Stimulated activated naive B cell treated with anti-CD40 and anti-IgM and Interleukin-4, amounts not matched to agents 10 μg/mL and 1 μg/mL and 100 μg/mL, for 72 hours (primary cell): Measurements from ENCODE around the gene ELOVL5.

Source experiments
- ATAC-seq, 2 donors: fragments of 150-1000 bp; cut with Tn5 transposase; replicated peaks; 2 replicates each; pipeline ENCODE4 v1.10.0; 2021; ENCODE audit warnings: moderate library complexity in 1 of 2
- DNase-seq: peaks from one replicate; pipeline ENCODE4 v3.0.0; 2021
- H3K27ac Mint-ChIP-seq: one replicate; pipeline ENCODE4 v1.8.0; 2022; ENCODE audit warnings: mild to moderate bottlenecking, mixed read lengths
- H3K27me3 Mint-ChIP-seq, 2 donors: one replicate each; pipeline ENCODE4 v1.8.0; 2022; ENCODE audit warnings: mixed read lengths in 2 of 2
- H3K36me3 Mint-ChIP-seq, 2 donors: one replicate each; pipeline ENCODE4 v1.8.0; 2022; ENCODE audit warnings: mixed read lengths in 2 of 2, mild to moderate bottlenecking in 1 of 2
- H3K4me1 Mint-ChIP-seq, 2 donors: one replicate each; pipeline ENCODE4 v1.8.0; 2022; ENCODE audit warnings: mixed read lengths in 2 of 2, mild to moderate bottlenecking in 1 of 2
- H3K4me3 Mint-ChIP-seq, 2 donors: one replicate each; pipeline ENCODE4 v1.8.0; 2022; ENCODE audit warnings: mild to moderate bottlenecking in 2 of 2, mixed read lengths in 2 of 2, moderate library complexity in 1 of 2
- H3K9me3 Mint-ChIP-seq, 2 donors: one replicate each; pipeline ENCODE4 v1.8.0; 2022; ENCODE audit warnings: mixed read lengths in 2 of 2, mild to moderate bottlenecking in 1 of 2

The ELOVL5 gene

DNA sequence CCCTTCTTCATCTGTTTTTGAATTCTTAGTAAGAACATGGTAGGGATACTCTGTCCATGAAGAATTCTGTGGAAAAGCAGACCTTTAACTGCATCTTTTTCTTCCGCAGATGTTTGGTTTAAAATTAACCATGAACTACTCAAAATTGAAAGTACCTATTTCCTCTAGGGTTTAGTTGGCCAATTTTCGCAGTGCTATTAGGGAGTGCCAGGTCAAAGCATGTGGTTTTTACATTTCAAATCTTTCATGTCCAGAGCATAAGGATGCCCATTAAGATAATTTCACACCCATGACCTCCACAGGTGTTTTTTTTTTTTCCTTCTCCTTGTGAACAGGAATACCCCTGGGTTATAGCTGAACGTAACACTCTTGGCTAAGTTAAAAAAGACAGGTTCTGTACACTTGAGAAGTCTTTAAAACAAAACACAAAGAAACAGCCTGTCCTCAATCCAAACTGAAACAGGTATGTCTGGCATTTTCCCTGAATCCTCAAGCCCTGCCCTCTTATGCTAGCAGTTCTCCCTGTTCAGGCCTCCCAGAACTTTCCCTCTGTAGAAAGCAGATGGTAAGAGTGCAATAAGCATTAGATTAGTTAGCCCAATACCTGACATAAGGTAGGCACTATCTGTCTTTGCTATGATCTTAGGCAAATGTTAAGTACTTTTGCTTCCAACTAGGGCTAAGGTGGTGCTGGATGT, 67.1 kb downstream of the ELOVL5 start:
- H3K4me1 Mint-ChIP-seq: peaks cover 46 to 81% of the 10 kb centered on the region in 2 donors
- no peaks in the 10 kb centered on the region for H3K9me3 Mint-ChIP-seq
- no peak for DNase-seq
- peak overlapping the region in 1 of 2 donors; percentile 25 for H3K4me3 Mint-ChIP-seq
- no peaks in the 10 kb centered on the region for H3K27me3 Mint-ChIP-seq
- no peak for ATAC-seq
- H3K36me3 Mint-ChIP-seq: peaks cover 34 to 52% of the 10 kb centered on the region in 2 donors
- peak overlapping the region; percentile 37 for H3K27ac Mint-ChIP-seq

DNA sequence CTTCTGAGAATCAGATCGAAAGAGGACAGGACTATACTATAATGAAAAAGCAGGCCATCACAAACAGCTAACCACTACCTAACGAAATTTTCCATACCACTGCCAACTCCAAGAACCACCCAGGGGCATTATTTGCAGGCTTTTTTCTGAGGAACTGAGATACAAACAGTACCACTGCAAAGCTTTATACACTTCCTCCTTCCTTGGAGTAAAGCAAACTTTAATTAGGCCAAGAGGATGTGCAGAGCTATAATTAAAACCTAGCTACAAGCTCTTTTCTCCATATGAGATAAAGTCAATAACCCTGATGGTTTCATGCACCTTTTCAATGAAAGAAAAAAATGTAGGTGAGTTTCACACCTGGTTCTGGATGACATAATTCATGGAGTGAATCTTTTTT, 68.5 kb downstream of the ELOVL5 start:
- Mint-ChIP-seq H3K4me3 (peak overlapping the region; percentile 22 to 30), H3K36me3 (peaks cover 30 to 51% of the 10 kb centered on the region in 2 donors), H3K27me3 (no peaks in the 10 kb centered on the region), H3K27ac (peak overlapping the region; percentile 73), H3K9me3 (no peaks in the 10 kb centered on the region), H3K4me1 (peaks cover 46 to 79% of the 10 kb centered on the region in 2 donors)
- no peak for DNase-seq
- ATAC-seq: peak; percentile 80 to 81

DNA sequence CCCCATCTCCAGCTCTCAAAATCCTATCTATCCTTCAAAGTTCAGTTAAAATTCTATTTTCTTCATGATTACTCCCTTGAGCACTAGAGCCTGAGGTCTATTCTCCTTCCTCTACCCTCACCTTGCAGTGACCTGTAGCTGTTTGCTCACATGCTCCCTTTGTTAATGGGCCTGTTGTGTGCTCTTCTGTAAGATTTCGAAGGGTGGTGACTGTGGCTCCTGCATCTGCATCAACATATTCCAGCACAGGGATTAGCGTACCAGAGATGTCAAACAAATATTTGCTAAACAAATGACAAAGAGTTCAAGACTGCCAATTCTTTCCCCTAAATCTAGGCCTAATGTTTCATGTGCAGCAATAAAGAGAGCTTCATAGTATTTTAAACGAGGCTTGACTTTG, 69.5 kb downstream of the ELOVL5 start:
- H3K4me1 Mint-ChIP-seq: peaks cover 45 to 77% of the 10 kb centered on the region in 2 donors
- H3K27me3 Mint-ChIP-seq: no peaks in the 10 kb centered on the region
- no peak overlapping the region for H3K4me3 Mint-ChIP-seq
- no peak overlapping the region for H3K27ac Mint-ChIP-seq
- no peaks in the 10 kb centered on the region for H3K9me3 Mint-ChIP-seq
- no peak for DNase-seq
- peaks cover 30 to 53% of the 10 kb centered on the region in 2 donors for H3K36me3 Mint-ChIP-seq
- ATAC-seq: no peak

DNA sequence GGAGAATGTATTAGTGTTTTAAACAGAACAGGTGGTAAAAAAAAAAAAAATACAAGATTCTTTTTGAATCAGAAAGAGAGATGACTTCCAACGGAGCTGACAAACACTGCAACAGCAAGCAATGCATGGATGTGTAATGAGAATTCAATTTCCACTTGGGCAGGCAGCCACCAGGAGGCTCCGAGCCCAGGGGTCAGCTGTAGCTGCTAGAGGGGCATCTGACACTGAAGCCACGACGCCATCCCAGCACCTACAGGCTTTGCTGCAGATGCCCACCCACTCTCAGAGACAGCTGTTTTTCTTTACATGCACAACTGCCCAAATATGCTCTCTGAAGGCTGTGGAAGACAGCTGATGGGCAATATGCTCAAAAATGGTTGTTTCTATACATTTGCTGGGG, 75.4 kb downstream of the ELOVL5 start:
- no peak overlapping the region for H3K27ac Mint-ChIP-seq
- H3K9me3 Mint-ChIP-seq: no peaks in the 10 kb centered on the region
- peaks cover 20 to 46% of the 10 kb centered on the region in 2 donors for H3K4me1 Mint-ChIP-seq
- DNase-seq (no peak), ATAC-seq (no peak)
- no peak overlapping the region for H3K4me3 Mint-ChIP-seq
- no peaks in the 10 kb centered on the region for H3K27me3 Mint-ChIP-seq
- peaks cover 35 to 57% of the 10 kb centered on the region in 2 donors for H3K36me3 Mint-ChIP-seq

DNA sequence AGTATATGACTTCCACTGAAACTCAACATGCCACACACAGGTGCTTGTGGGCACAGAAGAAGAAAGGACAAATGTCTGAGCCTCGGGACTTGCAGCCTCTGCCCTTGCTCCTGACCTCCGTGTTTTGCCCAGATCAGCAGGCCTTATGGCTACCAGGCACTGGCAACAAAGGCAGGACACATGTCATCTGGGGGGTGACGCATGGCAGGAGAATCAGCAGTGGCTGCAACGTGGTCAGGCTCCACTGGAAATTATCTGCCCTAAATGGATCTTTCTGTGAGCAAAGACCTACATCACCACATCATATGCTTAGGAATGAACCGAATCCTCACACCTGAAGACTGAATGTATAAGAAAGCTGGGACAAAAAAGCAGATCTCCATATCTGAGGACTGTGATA, 78.9 kb downstream of the ELOVL5 start:
- Mint-ChIP-seq H3K4me3 (no peak overlapping the region), H3K27ac (peak overlapping the region; percentile 31), H3K4me1 (peaks cover 31 to 62% of the 10 kb centered on the region in 2 donors), H3K36me3 (peaks cover 44 to 71% of the 10 kb centered on the region in 2 donors), H3K9me3 (peaks cover 0 to 2% of the 10 kb centered on the region in 2 donors), H3K27me3 (no peaks in the 10 kb centered on the region)
- no peak for DNase-seq
- no peak for ATAC-seq

DNA sequence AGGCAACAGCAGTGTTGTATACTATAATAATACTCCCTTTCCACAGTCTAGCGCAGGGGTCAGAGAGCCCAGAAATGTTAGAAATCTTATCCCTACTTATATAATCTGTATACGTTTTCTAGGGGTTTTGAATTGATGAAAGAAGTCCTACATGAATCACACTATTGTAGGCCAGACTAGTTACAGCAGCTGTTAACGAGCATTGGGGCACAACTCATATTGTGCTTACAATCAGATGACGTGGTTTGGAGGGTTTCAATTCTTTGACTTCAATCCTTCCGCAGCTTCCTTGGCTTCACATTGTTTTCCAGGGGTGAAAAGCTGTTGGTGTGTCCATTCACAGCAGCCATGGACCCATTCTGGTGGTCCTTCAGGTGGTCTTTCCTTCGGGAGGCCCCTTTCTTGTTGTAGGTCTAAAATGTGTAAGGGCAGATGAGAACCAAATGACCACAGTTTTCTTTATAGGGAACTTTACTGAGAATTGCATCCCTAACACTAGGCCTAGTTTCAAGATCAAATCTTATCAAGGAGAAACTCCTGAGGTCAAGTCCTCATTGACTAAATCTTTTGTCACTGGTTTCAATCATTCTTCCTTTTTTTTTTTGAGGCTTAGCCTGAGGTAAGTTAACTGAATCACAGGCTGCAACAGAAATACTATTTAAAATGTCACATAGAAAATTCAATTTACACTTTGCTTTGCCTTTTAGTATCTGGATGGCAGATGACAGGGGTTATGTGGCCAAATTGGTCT, 79.7 kb downstream of the ELOVL5 start:
- H3K9me3 Mint-ChIP-seq: peaks cover 0 to 2% of the 10 kb centered on the region in 2 donors
- peak overlapping the region; percentile 75 for H3K27ac Mint-ChIP-seq

DNA sequence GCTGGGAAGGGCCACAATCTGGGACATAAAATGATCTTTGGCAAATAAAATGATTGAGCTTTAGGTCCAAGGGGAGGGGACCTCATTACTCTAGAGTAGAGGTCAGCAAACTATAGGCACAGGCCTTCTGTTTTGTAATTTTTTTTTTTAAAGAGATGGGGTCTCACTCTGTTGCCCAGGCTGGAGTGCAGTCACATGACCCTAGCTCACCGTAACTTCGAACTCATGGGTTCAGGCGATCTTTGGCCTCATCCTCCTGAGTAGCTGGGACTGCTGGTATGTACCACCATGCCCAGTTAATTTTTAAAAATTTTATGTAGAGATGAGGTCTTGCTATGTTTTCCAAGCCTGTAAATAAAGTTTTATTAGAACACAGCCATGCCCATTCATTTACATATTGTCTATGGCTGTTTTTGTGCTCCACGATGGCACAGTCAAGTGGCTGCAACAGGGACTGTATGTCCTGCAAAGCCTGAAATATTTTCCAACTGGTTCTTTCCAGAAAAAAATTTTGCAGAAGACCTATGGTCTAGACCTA, 82.1 kb downstream of the ELOVL5 start:
- ATAC-seq (no peak), DNase-seq (no peak)
- peaks cover 0 to 2% of the 10 kb centered on the region in 2 donors for H3K9me3 Mint-ChIP-seq
- H3K4me1 Mint-ChIP-seq: peaks cover 35 to 67% of the 10 kb centered on the region in 2 donors
- H3K27me3 Mint-ChIP-seq: no peaks in the 10 kb centered on the region
- no peak overlapping the region for H3K27ac Mint-ChIP-seq
- H3K36me3 Mint-ChIP-seq: peaks cover 54 to 76% of the 10 kb centered on the region in 2 donors
- H3K4me3 Mint-ChIP-seq: no peak overlapping the region

More for the DNA sequence above, 79.7 kb downstream of the ELOVL5 start:
- Mint-ChIP-seq H3K36me3 (peaks cover 52 to 75% of the 10 kb centered on the region in 2 donors), H3K27me3 (no peaks in the 10 kb centered on the region), H3K4me3 (no peak overlapping the region), H3K4me1 (peaks cover 35 to 66% of the 10 kb centered on the region in 2 donors)
- DNase-seq (no peak), ATAC-seq (no peak)

DNA sequence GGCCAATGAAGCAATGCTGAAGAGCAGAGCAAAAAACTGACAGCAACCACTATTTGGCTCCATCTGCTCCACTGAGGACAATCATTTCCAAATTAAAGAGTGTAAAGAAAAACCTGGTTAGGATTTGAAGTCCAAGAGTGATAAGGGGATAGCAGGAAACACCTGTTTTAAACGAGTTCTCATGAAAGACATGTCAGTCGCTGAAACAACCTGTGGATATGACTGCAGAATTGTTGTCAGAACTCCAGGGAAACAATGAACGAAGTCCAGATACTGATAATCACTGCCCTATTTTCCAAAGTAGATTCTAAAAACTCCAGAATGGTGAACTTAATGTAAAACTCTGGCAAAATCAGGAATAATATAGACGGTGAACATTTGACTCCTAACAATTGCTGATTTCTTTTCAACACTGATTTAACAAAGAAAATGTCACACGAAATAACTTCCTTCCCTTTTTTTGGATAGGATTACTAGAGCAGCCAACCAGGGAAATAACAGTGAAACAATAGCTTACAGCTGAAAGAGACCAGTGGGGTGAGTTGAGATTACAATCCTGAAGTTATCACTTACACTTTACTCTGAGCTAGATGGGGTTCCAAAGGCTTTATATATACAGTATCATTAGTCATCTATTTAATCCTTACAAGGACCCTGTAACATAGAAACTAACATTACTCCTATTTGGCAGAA, 83.7 kb downstream of the ELOVL5 start:
- ATAC-seq (no peak), DNase-seq (no peak)
- H3K4me3 Mint-ChIP-seq: no peak overlapping the region
- peaks cover 31 to 72% of the 10 kb centered on the region in 2 donors for H3K4me1 Mint-ChIP-seq
- peaks cover 59 to 81% of the 10 kb centered on the region in 2 donors for H3K36me3 Mint-ChIP-seq
- no peak overlapping the region for H3K27ac Mint-ChIP-seq
- H3K27me3 Mint-ChIP-seq: no peaks in the 10 kb centered on the region
- H3K9me3 Mint-ChIP-seq: peaks cover 0 to 2% of the 10 kb centered on the region in 2 donors

DNA sequence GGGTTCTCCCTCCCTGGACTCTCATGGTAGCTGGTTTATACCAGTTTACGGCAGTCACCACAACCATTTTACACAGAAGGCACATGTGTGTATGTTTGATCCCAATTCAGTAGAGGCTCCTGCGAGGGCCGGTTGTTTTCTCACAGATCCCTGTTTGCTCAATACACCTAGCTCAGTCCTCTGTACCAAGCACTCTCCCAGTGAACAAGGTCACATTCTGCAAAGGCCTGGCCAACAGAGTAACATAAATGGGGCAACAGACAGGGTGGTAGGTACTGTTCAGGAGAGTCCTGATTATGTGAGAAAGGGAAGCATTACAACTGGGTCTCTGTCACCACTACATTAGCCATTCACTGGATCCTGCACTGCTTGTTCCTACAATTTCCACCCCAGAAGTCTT, 84.4 kb downstream of the ELOVL5 start:
- no peak overlapping the region for H3K4me3 Mint-ChIP-seq
- H3K27me3 Mint-ChIP-seq: no peaks in the 10 kb centered on the region
- DNase-seq (no peak), ATAC-seq (no peak)
- peak overlapping the region; percentile 2 for H3K27ac Mint-ChIP-seq
- peaks cover 0 to 5% of the 10 kb centered on the region in 2 donors for H3K9me3 Mint-ChIP-seq
- H3K4me1 Mint-ChIP-seq: peaks cover 27 to 66% of the 10 kb centered on the region in 2 donors
- H3K36me3 Mint-ChIP-seq: peaks cover 60 to 80% of the 10 kb centered on the region in 2 donors

DNA sequence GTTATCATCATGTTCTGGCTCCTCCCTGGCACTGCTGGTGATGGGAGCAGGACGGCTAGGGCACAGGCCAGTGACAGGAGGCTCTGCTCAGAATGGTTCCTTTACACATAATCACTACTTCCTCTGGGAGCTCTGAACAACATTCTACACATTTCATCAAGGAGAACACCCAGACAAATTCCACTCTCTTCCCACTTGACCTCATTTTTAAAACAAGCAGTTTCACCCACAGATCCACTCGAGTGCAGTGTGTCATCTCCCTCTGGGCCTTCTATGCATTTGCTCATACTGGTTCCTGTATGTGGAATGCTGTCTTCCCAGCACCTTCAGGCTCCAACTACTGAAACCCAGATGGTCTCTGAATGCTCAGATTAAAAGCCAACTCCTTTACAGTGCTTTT, 84.8 kb downstream of the ELOVL5 start:
- Mint-ChIP-seq H3K4me1 (peaks cover 27 to 67% of the 10 kb centered on the region in 2 donors), H3K9me3 (peaks cover 0 to 7% of the 10 kb centered on the region in 2 donors), H3K4me3 (no peak overlapping the region), H3K27ac (no peak overlapping the region), H3K36me3 (peaks cover 61 to 80% of the 10 kb centered on the region in 2 donors), H3K27me3 (no peaks in the 10 kb centered on the region)
- DNase-seq (no peak), ATAC-seq (no peak)

DNA sequence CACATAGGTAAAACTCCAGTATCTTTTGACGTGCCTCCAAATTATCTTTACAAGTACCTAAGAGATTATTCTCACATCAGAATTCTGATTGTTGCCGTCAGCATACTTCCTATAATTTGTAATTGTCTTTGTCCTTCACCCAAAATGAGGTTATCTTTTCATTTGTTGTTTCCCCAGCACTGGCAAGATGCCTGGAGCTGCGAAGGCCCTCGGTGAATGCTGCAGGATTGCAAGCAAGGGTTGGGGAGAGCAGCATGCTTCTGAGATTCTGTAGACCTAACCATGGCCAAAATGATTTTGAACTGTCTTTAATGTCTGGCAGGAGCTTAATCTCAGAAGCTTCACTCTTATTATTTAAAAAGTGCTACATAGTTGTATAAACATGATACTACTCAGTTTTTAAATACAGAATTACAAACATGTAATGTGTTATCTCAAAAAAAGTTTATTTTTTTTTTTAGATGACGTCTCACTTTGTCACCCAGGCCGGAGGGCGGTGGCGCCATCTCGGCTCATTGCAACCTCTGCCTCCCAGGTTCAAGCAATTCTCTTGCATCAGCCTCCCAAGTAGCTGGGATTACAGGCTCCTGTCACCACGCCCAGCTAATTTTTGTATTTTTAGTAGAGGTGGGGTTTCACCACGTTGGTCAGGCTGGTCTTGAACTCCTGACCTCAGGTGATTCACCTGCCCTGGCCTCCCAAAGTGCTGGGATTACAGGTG, 88.7 kb downstream of the ELOVL5 start:
- DNase-seq (no peak), ATAC-seq (no peak)
- peaks cover 0 to 7% of the 10 kb centered on the region in 2 donors for H3K9me3 Mint-ChIP-seq
- no peaks in the 10 kb centered on the region for H3K27me3 Mint-ChIP-seq
- no peak overlapping the region for H3K4me3 Mint-ChIP-seq
- H3K4me1 Mint-ChIP-seq: peaks cover 30 to 63% of the 10 kb centered on the region in 2 donors
- peaks cover 64 to 71% of the 10 kb centered on the region in 2 donors for H3K36me3 Mint-ChIP-seq
- H3K27ac Mint-ChIP-seq: peak overlapping the region; percentile 79

DNA sequence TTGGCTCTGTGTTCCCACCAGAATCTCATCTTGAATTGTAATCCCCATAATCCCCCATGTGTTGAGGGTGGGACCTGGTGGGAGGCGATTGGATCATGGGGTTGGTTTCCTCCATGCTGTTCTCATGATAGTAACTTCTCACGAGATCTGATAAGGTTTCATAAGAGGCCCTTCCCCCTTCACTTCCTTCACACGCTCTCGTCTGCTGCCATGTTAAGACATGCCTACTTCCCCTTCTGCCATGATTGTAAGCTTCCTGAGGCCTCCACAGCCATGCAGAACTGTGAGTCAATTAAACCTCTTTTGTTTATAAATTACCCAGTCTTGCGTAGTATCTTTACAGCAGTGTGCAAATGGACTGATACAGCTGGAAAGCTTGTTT, 90.0 kb downstream of the ELOVL5 start:
- ATAC-seq (peak; percentile 39 to 46), DNase-seq (no peak)
- H3K4me3 Mint-ChIP-seq: peak overlapping the region in 1 of 2 donors; percentile 14
- peaks cover 0 to 7% of the 10 kb centered on the region in 2 donors for H3K9me3 Mint-ChIP-seq
- peak overlapping the region; percentile 80 for H3K27ac Mint-ChIP-seq
- peaks cover 20 to 63% of the 10 kb centered on the region in 2 donors for H3K4me1 Mint-ChIP-seq
- peaks cover 62 to 68% of the 10 kb centered on the region in 2 donors for H3K36me3 Mint-ChIP-seq
- no peaks in the 10 kb centered on the region for H3K27me3 Mint-ChIP-seq

DNA sequence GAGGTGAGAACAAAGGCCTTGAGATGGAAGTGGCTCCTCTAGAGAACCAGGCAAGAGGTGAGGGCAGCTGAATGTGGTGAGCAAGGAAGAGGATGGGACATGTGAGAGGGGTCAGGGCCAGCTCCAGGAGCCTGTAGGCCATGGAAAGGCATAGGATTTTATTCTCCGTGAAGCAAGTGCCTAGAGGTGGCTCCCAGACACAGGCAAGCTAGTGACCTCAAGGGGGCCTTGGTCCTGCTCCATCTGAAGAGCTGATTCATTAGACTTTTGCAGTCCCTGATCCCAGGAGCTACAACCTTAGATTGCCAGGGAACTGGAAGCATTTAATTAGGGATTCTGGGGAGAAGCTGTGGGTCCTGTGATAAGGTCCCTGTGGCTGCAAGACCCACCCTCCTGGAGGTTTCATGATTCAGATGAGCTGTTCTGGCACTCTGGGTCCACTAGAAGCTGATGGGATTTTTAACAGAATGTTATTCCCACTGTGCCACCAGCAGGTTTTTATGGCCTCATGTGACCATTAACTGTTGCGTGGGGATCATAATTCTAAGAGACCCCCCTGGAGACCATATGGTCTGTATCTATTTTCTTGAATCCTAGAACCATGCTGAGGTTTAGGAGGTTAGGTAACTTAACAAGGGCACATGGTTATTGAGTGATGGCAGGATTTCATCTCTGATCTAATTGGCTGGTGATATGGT, 90.5 kb downstream of the ELOVL5 start:
- Mint-ChIP-seq H3K4me3 (peak overlapping the region in 1 of 2 donors; percentile 14), H3K27ac (peak overlapping the region; percentile 80), H3K9me3 (peaks cover 0 to 7% of the 10 kb centered on the region in 2 donors), H3K36me3 (peaks cover 64 to 67% of the 10 kb centered on the region in 2 donors), H3K4me1 (peaks cover 21 to 63% of the 10 kb centered on the region in 2 donors), H3K27me3 (no peaks in the 10 kb centered on the region)
- ATAC-seq (no peak), DNase-seq (no peak)
